Measurements from ENCODE around the gene ZNF474.

The ZNF474 gene

DNA sequence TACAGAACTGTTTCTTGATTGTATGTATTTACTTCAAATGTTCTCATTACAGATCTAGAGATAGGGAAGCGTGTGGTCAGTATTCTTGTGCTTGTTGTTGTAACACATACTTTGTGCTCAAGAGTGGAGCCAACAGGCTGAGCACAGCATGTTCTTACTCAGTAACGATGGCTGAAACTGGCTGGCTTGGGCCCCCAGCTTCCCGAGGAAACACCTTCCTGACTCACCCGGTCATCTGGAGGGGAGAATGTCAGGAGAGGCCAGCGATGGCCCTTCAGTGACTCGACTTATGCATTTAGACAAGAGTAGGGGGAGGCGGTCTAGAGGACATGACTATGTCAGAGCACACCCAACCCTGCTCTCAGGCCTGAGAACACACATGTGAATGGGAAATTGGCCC, 25.6 kb downstream of the ZNF474 start:
- DNase-seq = no peak

- DNase-seq = no peak
These were observed 26.2 kb downstream of the ZNF474 start for GRCh38 chr5:122155546-122155945.

GRCh38 chr5:122156724-122157325, 27.5 kb downstream of the ZNF474 start:
- no peak for DNase-seq

- no peak for DNase-seq
These were observed 32.8 kb downstream of the ZNF474 start for GRCh38 chr5:122162100-122162638.

GRCh38 chr5:122163121-122164069, 34.0 kb downstream of the ZNF474 start:
- no peak for DNase-seq

- no peak for DNase-seq
These were observed 34.7 kb downstream of the ZNF474 start for GRCh38 chr5:122164070-122164435.

DNA sequence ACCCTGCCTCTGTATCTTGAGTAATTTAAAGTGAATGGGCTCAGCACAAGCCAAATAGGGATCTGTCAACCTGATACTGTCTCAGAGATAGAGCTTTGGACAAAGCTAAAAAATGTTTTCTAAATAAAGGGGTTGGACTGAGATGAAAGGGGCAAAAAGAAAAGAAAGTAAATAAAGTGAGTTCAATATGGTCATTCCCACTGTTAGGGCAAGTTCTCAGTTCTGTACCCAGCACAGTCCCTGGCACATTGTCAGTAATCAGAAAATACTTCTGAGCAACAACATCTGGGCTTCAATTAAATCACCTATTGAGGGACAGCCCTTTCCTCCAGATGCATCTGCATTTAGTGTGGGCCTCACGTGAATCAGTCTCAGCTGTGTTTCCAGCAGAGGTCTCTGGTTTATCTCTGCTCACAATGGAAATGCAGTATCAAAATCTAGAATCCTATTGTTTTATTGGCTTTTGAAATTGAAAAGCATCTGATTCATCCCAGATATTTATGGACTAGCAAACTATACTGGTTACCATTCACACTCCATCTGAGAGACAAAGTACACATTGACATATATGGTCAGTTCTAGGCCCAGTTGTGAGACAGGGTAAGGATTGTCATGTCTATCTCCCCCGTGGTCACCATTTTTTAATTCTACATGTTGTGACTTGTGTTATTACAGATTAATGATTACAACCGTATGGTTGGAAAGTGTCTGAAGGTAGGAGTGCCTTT, 35.6 kb downstream of the ZNF474 start:
- no peak for DNase-seq

DNA sequence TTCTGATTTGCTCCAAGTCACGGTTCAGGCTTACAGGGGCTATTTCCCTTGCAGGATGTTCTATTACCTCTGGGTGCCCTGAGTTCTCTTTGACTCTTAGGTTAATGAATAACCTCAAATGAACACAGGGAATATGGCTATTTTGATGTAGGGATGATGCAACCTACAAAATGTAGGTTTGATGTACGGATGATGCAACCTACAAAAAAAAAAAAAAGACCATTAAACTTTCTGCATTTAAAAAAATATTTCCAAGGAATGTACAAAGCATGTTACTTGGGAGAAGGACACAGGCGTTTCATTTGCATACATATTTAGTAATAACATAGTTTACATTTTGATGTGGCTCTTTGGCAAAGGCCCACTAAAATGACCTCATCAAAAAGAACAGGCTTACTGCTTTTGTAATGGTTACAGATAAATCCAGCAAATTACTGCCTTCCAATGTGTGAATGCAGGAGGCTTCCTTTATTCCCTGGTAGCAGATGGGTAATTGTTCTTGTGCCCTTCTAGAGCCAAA, 36.3 kb downstream of the ZNF474 start:
- no peak for DNase-seq

GRCh38 chr5:122169350-122170103, 40.2 kb downstream of the ZNF474 start:
- DNase-seq = no peak

GRCh38 chr5:122170620-122171019, 41.3 kb downstream of the ZNF474 start:
- DNase-seq = no peak

GRCh38 chr5:122172207-122172606, 42.9 kb downstream of the ZNF474 start:
- DNase-seq = no peak

DNA sequence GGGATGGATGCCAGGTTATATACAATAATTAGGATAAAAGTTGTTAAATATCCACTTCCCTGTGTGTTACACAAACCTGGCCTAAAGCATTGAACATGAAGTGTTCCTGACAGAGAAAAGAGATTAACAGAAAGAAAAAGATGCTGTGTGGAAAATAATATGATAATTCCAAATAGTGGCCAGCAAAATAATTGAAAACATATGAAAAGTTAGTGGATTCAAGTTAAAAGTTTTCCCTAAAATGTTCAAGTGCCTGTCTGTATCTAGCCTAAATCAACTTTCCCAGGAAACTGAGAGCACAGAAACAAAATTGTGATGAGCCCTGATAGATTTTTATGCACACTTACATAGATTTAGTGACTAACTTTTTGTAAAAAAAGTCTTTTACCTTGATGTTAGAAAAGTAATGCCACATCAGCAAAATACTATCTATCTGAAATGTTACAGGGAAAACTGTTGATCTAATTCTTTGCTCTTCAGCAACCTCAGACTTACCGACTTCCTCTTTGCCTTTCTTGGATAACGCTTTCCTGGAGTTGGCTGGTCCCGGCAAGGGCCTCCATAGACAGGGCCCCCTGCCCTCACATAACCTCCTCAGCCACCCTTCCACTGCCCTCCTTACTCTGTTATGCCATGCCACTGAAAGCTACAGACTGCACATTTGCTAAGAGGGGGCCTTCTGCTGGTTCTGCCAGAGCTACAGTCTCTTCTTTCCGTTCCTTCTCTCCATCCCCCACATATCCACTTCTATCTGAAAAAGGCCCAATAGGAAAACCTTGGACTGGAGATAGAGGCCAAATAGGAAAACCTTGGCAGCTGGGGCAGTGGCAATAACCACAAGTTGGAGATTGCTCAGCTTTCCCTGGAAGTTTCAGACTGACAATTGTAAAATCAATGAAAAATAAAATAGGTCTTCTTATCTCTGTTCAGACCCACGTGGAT, 44.4 kb downstream of the ZNF474 start:
- DNase-seq = no peak

DNA sequence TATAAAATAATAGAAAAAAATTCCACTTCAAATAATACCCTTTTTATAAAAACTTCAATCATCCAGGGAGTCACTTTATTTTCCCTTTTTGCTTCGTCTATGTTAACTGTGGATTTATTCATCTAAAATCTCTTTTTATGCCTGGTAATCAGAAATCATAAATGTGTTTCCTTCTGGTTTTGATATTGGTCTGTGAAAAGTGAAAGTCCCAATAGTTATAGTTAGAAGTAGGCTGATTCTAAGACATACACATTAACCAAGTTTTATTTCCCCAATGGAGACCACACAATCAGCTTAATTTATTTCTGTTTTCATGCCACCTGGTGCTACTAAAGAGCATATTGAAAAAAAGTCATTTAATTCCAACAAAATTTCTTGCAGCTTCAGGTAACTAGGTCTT, 45.7 kb downstream of the ZNF474 start:
- DNase-seq = no peak

DNA sequence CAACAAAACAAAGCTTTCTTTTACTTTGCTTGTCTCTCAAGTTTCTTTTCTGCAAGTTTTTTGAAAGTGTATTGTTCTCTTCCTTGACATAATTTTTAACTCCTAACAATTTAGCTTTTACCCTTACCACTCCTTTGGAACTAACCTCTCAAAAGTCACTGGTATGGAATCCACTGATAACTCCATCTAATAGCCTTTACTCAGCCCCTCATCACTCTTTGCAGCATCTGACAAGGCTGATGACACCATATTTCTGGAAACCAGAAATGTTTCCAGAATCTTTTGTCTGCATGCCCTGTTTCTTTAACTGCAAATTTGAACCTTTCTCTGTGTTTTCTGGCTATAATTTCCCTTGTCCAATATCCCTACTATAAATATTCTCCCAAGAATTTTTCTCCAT, 46.5 kb downstream of the ZNF474 start:
- no peak for DNase-seq

DNA sequence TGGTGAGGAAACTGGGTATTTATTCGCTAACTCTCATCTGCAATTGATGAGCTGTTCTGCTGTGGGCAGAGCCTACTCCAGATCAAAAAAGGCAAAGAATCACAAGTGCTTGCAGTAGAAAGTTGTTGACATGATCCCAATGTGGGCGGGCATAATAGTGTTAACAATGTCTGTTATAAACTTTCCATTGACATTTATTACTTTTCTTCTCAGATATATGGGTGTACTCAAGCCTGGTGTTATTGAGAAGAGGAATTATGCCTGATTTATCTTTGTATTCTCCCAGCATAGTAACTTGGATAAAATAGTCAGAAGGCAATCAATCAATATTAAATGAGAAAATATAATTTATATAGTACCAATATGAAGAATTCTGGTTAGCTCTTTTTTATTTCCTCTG, 47.8 kb downstream of the ZNF474 start:
- no peak for DNase-seq

- no peak for DNase-seq
These were observed 50.4 kb downstream of the ZNF474 start for GRCh38 chr5:122179701-122180100.

- no peak for DNase-seq
These were observed 50.9 kb downstream of the ZNF474 start for GRCh38 chr5:122180146-122180712.

DNA sequence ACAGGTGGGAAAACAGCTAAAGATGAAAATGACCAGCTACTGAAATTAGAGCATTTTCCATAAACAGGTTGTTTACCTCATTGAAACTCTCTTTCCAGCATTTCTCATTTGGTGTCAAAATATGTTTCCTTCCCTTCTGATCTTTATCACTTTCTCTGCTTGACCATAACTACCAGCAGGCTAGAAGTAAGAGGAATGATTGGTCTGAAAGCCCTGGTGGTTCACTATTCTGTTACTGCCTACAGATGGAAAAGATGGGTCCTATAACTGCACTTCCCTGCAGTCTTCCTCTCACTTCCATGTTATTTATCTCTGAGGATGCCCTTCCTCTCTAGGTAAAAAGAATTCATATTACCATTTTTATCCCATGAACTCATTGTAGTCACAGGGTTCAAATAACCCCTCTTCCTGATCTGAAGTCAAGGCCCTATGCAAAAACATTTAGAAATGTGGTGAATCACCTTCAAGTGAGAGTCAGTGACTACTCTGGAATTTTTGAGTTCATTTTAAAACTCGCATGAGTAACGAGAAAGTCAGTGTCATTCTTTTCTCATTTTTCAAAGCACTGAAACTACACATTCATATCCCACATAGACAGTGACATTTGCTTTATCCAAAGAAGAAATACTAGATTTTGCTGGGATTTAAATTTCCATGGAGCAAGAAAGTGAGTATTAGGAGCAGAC, 51.7 kb downstream of the ZNF474 start:
- DNase-seq = no peak

GRCh38 chr5:122181863-122182262, 52.5 kb downstream of the ZNF474 start:
- no peak for DNase-seq

DNA sequence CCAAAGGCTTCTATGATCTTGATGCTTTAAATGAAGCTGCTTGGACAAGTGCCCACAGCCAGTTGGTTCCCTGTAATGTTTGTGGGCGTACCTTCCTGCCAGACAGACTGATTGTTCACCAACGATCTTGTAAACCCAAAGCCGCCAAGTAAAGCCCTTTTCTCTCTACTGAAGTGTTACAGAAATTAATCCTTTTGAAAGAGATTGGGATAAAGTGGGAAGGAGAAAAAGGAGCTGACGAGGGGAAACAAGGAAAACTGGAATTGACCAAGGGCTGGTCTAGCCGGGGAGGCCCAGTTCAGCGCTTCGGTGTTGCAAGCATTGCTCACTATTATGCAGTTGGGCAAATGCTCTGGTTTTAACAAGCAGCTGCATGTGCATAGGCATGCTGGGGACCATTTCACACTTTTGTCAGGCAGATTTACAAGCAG, 53.2 kb downstream of the ZNF474 start:
- no peak for DNase-seq

All from activated CD4-positive, alpha-beta T cell treated with anti-CD3 and anti-CD28 coated beads, Interleukin-2, amount 50 U/mL, for 16 hours (primary cell).